ENCODE data around the gene FANK1.

- no peak for TF ChIP-seq POLR2A (IDR thresholded peaks at IDR 0.05; ENCODE audit: low read depth, low read length)
- TF ChIP-seq POLR2AphosphoS5 (IDR thresholded peaks at IDR 0.05; ENCODE audit: low read depth, low read length), result no peak
Measured at GRCh38 chr10:126037946-126038345, 141.6 kb downstream of the FANK1 start.
